ENCODE results near the gene ALLC.

Gene ALLC

DNA sequence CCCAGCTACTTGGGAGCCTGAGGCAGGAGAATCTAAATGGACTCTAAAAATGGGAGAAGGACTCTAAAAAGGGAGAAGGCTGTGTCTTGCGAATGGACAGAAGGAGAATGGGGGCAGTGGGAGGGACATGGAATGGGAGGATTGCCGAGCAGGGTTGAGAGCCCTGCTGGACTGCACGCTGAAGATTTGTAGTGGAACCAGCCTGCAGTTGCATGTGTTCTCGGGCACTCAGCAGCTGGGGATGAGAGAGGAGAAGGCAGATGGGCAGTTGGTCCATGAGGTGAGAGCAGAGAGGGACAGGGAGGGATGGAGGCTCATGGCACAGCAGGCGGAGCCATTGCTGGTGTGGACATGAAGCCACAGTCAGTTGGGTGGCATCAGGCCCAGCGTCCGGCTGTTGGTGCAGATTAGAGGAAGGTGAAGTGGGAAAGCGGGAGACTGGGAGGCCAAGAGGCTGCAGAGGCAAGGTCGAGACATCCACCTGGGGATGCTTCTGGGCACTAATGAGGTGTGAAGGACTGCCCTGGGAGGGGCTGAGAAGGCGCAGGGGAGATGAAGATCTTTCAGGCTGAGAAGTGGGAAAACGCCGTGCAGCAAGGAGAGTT, 86.1 kb downstream of the ALLC start:
- no peak for DNase-seq (ENCODE audit: extremely low read depth in 1 of 2, low read depth in 1 of 2)

DNA sequence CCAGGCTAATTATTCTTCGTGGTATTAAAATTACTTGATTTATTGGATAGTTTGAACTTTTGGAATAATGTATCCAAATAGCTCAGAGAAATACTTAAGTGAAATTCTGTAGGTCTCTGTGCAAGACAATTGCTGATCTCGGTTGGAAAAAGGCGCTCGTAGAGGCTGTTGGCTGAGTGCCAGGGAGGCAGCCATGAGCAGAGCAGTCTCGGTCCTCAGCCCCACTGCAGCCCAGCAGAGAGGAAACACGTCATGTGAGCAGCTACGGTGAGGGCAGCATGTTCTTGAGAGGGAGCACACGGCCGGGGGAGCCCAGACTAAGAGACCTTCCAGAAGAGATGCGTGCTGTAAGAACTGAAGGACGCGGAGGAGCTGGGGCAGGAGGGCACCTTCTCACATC, 87.9 kb downstream of the ALLC start:
- no peak for DNase-seq (ENCODE audit: extremely low read depth in 1 of 2, low read depth in 1 of 2)

GRCh38 chr2:3747032-3747654, 89.1 kb downstream of the ALLC start:
- DNase-seq (ENCODE audit: extremely low read depth in 1 of 2, low read depth in 1 of 2) = no peak

DNA sequence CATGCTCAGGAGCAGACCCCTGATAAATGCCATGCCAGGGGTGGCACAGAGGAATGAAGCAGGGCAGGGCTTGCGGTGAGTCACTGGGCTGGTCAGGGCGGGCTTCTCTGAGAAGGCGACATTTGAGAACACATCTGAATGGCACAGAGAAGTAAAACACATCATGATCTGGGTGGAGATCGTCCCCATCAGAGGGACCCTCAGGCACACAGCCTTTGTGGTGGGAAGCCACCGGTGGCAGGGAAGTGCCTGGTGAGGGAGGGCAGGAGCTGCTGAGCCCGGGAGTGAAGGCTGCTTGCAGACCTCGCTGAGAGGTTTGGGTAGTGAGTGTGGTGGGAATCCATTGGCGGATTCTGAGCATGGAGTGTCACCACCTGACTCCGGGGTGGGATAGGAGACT, 89.8 kb downstream of the ALLC start:
- no peak for DNase-seq (ENCODE audit: extremely low read depth in 1 of 2, low read depth in 1 of 2)

GRCh38 chr2:3749201-3749600, 91.2 kb downstream of the ALLC start:
- DNase-seq (ENCODE audit: extremely low read depth in 1 of 2, low read depth in 1 of 2) = no peak

DNA sequence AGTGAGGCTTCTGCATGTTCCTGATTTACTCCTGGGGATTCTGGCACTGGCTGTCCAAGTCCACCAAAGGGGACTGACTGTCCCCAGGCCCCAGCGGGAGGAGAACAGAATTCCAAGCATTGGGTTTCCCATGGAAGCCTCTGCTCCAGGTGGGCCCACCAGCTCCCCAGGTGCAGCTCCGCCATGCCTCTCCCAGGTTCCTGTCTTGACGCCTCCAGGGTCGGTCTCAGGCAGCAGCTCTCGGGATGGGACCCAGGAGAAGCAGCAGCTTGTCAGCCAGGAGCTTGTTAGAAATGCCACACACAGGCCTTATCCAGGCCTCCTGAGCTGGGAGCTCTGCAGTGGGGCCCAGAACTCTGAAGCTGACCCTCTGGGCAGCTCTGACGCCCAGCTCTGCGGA, 93.3 kb downstream of the ALLC start:
- DNase-seq (ENCODE audit: extremely low read depth in 1 of 2, low read depth in 1 of 2) = no peak

DNA sequence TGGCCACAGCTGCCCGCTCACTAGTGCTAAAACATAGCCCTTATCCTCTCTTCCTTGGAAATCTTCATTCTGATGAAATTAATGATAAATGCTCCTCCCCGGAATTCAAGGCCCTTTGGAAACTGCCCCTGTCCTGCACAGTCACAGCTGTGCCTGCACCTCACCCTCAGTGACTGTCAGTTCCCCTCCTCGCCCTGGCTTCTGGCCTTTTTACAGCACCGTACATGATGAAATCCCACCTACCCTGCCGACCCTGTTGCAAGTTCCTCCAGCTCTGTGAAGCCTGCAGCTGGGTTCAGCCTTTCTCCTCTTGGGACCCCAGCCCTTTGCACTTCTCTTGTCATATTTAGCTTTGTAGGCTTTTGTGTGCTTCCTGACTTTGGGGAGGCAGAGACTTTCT, 93.8 kb downstream of the ALLC start:
- no peak for DNase-seq (ENCODE audit: extremely low read depth in 1 of 2, low read depth in 1 of 2)

Data from stimulated activated CD8-positive, alpha-beta memory T cell treated with anti-CD3 and anti-CD28 coated beads, Interleukin-7, amount 100 ng/mL, for 48 hours (primary cell).